Stimulated activated CD4-positive, alpha-beta T cell treated with anti-CD3 and anti-CD28 coated beads, Interleukin-4, amount 100 ng/mL, for 4 hours (primary cell): ENCODE results near the gene SHROOM3.
"Not testable (repeated sequence)": the region's sequence is repeated elsewhere in the genome, so short reads cannot be mapped to it uniquely, and the experiment has no call there.

Experiments used
- DNase-seq, 2 experiments: peaks; one replicate each; pipeline ENCODE4 v3.0.0-alpha.2; 2020

The SHROOM3 gene

DNA sequence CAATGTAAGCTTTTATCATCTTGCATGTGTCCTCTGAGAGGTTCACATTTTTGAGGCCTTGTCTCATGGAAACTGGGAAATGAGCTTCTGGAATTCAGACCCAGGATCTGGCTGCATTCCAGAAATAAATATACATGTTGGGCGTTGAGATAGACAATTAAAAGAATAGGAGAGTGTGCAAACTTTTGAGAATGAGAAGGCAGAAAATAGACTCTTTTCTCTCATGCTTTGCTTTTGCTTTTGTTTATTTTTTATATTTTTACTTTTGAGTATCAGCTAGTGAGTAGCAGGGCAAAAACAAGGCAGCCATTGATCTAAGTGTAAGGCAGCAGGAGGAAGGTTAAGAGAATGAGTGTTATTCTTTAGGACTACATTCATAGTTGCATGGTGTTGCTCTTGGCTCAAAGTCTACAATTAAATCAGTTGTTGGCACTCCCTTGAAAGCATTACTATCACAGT is 12.4 kb downstream of the SHROOM3 start:
- DNase-seq = no peak

- no peak for DNase-seq
These were observed 13.2 kb downstream of the SHROOM3 start for GRCh38 chr4:76448211-76448610.

GRCh38 chr4:76449362-76449767 is 14.3 kb downstream of the SHROOM3 start:
- no peak for DNase-seq

DNA sequence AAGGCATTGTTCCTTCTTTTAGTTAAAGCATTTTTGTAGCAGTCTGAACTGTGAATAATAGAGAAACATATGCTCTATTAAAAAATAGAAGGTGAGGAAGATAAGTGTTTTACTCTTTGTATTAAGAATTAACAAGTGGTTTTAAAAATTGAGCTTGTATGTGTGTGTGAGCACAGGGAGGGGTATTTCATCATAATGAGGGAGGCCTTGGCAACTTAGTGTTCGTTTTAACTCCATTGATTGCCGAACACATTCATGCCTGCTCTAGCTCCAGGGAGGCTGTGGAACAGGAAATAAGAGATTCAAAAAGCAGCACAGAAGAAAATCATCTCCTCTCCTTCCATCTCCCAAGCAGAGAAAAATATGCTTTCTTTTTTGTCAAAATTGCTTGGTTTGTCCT is 14.8 kb downstream of the SHROOM3 start:
- DNase-seq = no peak

DNA sequence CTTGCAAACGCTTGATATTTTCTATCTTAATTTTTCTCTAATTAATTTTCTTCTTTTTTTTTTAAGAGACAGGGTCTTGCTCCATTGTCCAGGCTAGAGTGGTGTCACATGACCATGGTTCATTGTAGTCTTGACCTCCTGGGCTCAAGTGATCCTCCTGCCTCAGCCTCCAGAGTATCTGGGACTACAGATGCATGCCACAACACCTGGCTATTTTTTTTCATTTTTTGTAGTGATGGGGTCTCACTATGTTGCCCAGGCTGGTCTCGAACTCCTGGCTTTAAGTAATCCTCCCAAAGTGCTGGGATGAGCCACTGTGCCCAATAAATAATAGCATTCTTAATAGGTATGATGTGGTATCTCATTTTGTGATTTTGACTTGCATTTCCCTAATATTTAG is 18.2 kb downstream of the SHROOM3 start:
- DNase-seq = no peak

- DNase-seq = not testable (repeated sequence)
These were observed 19.0 kb downstream of the SHROOM3 start for GRCh38 chr4:76454073-76454472.

DNA sequence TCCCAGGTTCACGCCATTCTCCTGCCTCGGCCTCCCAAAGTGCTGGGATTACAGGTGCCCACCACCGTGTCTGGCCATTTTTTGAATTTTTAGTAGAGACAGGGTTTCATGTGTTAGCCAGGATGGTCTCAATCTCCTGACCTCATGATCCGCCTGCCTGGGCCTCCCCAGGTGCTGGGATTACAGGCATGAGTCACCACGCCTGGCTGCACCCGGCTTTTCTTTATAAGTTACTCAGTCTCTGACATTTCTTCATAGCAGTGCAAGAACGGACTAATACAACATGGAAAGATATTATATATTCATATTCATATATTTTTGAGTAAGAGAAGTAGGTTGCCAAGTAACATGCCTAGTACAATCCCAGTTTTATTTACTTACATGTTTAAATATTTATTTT is 22.9 kb downstream of the SHROOM3 start:
- no peak for DNase-seq

DNA sequence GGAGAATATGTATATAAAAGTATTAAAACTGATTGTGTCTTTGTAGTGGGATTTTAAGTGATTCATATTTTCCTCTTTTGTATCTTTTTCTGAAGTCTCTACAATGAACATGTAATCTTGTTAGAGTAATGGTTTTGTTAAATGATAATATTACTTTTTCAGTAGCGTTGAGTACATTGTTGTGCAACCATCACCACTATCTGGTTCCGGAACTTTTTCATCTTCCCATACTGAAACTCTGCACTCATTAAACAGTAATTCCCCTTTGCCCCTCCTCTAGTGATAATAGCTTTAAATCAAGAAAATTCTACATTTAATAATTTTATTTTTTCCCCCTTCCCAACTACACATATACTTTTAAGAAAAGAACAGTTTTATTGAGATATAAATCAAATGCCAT is 23.3 kb downstream of the SHROOM3 start:
- DNase-seq = no peak

GRCh38 chr4:76458825-76459224 is 23.8 kb downstream of the SHROOM3 start:
- no peak for DNase-seq

DNA sequence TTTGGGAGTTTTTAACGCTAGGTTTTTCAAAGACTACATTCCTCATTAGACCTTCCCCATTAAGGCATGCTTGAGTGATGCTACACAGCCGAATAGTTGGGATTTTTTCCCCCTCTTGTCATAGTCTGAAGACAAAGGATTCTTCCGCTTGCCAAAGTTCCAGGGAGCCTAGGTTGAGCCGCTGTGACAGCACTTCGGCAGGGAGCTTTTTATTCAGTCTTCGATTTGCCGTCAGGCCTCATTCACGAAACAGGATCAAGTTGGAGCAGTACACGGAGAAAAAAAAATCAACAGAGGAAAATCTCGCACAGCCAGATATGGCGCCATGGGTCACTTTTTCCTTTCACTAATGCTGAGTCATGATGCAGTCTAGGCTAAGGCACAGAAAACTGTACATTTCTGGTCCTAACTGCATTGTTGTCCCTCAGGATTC is 24.3 kb downstream of the SHROOM3 start:
- DNase-seq = no peak

- no peak for DNase-seq
These were observed 28.5 kb downstream of the SHROOM3 start for GRCh38 chr4:76463568-76463967.

DNA sequence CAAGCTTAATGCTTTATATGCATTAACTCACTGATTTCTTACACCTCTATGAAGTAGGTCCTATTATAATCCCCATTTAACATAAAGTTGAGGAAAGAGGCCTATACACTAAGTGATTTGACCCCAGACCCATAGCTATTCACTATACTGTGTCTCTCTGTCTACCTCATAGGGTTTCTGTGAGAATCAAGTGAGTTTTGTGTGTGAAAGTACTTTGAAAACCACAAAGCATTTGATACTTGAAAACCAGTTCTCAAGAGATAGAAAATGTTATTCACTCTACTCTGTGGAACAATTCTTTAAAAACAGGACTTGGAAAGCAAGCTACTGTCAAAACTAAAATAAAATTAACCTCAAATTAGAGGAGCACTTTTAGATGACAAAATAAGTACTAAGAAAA is 35.0 kb downstream of the SHROOM3 start:
- DNase-seq = no peak

- no peak for DNase-seq
These were observed 35.5 kb downstream of the SHROOM3 start for GRCh38 chr4:76470532-76470931.

DNA sequence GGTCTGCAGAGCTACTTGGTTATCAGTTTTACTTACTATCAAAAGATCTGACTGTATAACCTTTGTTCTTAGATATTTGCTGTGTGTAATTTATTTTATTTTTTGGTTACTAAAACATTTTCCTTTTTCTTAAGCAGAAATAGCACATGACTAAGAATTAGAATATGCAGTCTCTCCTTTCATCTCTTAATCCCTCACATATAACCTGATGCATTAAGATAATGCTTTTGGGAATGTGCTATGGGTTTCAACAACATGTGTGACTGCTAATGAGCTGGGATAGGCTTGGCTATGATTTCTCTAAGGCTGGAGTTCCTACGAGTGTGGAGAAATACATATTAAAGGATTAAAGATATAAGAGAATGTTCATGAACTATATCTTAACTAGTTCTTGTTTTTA is 41.5 kb downstream of the SHROOM3 start:
- DNase-seq = no peak

DNA sequence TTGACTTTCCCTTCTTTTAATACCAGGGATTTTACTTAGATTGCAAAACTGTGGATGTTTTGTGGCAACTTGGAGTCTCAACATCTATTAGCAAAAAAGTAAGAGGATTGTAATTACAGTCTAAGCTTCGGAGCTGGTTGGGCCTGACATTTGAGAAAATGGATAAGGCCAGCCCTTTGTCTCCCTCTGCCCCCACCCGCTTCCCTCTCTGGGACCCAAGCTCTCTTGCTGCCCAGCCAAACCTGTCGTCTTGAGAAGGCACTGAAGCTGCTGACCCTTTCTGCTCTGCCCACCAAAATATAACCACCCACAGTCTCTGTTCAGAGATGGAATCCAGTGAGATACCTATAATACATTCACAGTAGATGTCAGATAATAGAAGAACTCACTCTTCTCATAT is 49.6 kb downstream of the SHROOM3 start:
- no peak for DNase-seq

DNA sequence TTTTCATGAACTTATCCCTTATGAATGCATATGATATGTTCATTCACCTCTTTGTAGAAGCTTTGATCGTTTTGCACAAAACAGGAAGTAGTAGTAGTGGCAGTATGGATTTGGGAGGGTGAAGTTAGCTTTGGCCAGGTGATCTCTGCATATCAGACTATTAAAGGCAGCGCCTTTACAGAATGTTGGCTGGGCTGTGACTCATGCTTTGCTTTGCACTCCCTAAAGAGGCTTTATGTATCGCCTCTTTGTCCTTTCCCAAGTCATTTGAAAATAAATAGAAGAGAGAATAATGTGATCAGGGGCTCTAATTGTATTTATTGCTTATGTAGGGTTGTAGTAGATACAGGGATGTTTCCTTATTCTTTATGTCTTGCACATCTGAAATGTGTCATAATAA is 50.4 kb downstream of the SHROOM3 start:
- DNase-seq = no peak

- no peak for DNase-seq
These were observed 51.7 kb downstream of the SHROOM3 start for GRCh38 chr4:76486588-76487276.

DNA sequence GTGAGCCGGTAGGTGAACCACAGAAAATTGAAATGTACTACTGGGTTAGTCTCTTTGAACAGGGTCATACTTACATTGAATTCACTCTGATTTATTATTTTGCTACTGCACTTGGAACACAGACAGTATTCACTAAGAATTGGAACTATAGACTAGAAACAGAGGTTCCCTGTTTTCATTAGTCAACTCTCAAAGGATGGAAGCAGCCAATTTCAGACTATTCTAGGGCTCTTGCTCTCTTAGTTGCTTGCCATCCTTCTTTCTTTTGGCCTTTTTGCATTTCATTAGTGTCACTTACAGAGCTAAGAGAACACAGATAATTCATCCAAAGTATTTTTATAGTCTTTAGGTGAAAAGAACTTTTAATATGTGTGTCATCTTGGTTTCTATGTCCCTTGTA is 52.6 kb downstream of the SHROOM3 start:
- DNase-seq = no peak

GRCh38 chr4:76488455-76488854 is 53.4 kb downstream of the SHROOM3 start:
- DNase-seq = no peak

- DNase-seq = no peak
These were observed 54.1 kb downstream of the SHROOM3 start for GRCh38 chr4:76488888-76489685.

- no peak for DNase-seq
These were observed 54.7 kb downstream of the SHROOM3 start for GRCh38 chr4:76489686-76490161.

DNA sequence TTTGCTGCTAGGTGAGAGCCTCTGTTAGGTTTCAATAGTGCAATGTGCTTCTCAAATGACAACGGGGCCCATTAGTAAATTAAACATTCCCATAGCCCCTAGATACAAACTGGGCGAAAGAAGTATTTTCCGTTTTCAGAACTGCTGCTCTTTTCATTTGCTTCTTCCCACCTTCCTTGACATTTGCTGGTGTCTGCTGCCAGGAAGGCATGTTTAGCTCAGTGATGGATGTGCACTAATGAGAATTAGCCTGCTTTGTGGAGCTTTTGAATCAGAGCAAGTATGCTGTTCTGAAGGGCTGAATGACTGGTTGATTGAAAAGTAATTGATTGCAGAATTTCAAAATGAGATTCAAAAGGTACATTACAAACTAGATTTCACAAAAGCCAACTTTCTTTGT is 57.0 kb downstream of the SHROOM3 start:
- no peak for DNase-seq

DNA sequence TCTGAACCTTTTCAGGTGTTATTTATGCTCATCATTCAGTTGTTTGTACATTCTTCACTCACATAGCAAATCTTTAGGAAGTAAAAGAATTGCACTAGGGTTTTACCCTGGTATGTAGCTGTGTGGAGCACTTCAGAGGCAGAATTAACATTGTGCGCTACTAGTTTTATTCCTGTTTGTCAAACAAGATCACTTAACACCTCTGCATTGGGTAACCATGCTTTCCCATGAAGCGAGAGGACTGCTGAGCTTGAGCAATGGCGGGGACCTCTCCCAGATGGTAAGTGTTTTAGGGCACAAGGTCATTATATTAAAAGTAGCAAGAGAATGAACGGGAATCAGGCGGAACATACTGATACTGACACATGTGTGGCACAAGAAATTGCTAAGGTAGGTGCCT is 59.2 kb downstream of the SHROOM3 start:
- DNase-seq = no peak

DNA sequence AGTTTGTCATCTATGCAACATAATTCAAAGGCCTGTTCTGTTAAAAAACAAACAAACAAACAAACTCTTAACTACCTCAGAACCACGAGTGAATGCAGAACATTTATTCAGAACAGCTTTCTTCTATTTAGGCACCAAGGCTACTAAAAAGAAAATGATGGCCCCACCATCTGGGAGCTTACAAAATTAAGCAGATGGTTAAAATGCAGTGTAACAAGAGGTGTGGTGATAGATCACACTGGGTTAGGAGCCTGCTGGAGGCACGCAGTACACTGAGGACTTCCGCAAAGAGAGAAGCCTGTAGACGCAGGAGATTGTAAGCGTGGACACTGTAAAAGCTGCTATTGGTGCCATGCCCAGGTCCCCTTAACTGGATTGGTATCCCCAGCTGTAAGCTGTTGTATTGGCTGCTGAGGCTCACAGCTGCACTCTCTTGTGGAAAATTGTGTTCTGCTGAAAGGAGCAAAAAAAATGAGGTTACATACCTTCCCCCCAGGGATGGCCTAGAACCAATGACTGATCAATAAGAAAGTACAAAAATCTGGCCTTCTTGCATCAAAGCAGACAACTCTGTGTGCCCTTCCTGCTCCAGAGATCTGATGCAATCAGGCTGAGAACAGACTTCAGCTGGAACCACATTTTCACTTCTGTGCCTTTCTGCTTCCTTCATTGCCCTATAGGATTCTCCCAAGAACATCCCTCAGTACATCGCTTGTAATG is 60.0 kb downstream of the SHROOM3 start:
- DNase-seq = no peak
